Ureter (tissue), 1 donor: ENCODE data around the gene C2CD4C. TPM values are rescaled to one million over a fixed set of nuclear protein-coding genes. Genes with fewer than 3 reads are reported as not detected.
"Not testable (repeated sequence)": the region's sequence is repeated elsewhere in the genome, so short reads cannot be mapped to it uniquely, and the experiment has no call there.

Experiments used
- DNase-seq: peaks from one replicate; pipeline ENCODE4 v3.0.0-alpha.2; 2020; ENCODE audit warnings: low spot score
- total RNA-seq: library from RNA; stranded (reverse); gene quantifications from one replicate; pipeline ENCODE4 v1.2.4, GENCODE V29; 2023
- donor health status: DM: yes; HTN: yes; CAD: no.

Gene C2CD4C
- total RNA-seq, 1 donor from 2014 or later: 1.1 TPM

DNA sequence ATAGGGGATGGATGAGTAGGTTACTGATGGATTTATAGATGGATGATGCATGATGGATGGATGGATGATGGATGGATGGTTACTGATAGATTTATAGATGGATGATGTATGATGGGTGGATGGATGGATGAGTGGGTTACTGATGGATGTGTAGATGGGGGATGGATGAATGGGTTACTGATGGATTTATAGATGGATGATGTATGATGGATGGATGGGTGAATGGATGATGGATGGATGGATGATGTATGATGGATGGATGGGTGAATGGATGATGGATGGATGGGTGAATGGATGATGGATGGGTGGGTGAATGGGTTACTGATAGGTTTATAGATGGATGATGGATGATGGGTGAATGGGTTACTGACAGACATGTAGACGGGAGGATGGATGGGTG, 6.3 kb upstream of the C2CD4C start:
- no peak for DNase-seq

GRCh38 chr19:413756-414420, 4.9 kb upstream of the C2CD4C start:
- no peak for DNase-seq

- no peak for DNase-seq
These were observed 3.7 kb upstream of the C2CD4C start for GRCh38 chr19:412356-413355.

DNA sequence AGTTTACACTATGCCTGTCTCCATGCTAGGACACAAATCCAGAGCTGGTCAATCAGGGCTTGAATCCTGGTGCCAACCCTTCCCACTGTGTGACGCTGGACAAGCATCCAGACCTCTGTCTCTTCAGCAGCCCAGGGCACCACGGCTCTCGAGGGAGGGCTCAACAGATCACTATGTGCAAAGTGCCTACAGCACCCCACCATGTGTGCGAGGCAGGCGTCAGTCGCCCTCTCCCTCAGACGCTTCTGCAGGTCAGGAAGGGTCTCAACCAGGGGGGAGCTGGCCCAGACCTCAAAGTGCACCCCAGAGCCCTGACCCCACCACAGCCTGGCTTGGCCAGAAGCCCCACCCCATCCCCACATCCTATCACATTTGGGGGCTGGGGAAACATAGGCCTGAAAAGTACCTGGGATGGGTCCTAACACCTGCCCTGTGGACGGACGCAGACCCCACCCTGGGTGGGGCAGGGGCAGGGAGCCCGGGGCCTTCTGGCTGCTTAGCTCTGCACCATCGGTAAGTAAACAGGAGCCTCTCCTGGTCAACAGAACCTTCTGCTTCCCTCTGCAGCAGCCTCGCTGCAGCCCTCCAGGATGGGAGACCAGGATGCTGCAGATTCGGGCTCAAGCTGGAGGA, 2.9 kb upstream of the C2CD4C start:
- DNase-seq: no peak

- DNase-seq: not testable (repeated sequence)
These were observed 2.3 kb upstream of the C2CD4C start for GRCh38 chr19:411121-411722.

DNA sequence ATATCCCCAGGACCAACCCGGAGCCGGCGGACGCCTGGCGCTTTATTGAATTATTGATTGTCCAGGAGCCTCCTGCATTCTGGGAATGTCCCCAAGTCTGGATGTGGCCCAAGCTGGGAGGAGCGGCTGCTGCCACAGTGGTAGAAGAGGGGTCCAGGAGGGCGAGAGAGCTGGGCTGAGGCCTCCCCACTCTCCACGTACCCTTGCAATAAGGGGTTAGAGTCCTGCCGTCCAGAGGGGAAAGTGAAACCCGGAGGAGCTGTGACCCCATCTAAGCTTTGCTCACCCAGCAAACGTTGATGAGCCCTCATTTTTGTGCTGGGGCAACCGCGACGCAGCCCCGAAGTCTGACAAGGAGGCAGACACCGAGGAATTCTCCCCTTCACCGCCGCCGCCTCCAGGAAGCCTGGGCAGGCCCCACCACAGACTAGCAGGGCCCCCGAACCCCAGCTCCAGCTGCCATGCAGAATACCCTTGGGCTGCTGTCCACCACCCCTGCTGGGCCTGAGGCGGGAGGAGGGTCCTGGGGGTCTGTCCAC, 1.4 kb upstream of the C2CD4C start:
- DNase-seq: no peak

DNA sequence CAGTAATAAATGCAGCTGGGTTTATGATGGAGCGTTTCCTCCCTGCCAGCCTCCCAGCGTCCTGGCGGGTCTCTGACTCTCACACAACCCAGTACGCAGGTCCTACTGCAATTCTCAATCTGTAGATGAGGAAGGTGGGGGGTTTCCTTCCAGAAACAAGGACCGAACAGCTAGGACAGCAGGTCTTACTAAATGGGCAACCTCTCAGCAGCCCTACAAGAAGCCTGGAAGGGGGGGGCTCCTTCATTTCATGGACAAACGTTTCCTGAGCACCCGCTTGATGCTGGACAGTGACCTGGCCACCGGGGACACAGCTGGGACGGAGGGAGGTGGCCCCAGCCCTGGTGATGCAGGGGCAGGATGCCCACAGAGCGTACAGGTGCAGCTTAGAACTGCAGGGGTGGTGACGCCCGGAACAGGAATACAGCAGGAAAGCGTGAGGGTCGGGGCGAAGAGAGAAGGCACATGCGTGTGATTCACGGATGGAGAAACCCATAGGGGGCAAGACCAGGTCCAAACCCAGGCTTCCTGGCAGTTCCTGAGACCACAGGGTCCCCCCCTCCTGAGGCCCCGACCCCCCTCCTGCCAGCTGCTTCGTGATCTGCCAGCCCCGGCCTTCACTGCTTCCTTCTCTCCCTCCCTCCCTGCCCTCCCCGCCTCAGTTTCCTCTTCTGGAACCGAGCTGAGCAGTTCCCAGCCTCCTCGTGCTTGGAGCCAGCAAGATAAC, 732 bp upstream of the C2CD4C start:
- DNase-seq: no peak

GRCh38 chr19:408441-408901, 476 bp downstream of the C2CD4C start:
- no peak for DNase-seq

DNA sequence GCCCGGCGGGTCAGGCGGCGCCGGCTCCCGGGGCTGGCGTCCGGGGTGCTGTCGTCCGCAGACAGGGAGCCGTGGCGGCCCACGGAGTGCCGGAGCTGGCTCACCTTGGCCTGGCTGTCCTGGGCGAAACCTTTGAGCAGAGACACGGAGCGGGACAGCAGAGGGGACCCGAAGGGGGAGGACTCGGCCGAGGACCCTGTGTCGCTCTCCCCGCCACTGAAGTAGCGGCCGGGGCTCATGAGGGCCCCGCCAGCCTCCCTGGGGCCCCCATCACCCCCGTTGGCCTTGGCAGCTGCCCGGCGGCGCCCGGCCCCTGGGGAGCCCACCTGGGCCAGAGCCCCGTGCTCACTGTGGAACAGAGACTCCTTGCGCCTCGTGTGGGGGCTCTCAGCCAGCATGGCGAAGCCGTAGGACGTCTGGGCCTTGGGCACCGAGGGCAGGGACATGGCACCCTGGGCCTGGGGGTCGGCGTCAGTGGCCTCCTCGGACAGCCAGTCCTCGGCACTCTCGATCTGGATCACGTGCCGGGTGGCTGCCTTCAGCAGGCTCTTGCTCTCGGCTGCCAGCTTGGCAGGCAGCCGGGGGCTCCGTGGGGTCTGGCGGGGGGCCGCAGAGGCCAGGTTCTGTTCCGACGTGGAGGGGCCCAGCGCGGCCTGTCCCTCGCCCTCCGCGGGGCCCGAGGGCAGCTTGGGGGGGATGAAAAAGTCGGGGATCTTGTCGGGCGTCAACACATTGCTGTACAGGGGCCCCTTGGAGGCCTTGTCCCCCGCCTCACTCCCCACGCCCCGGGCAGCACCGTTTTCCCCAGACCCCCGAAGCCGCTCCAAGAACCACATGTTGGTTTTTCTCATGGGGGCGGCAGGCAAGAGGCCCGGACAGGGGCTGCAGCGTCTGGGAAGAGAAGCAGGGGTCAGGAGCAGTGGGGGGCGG, 1.2 kb downstream of the C2CD4C start:
- DNase-seq: no peak

- DNase-seq: no peak
These were observed 1.9 kb downstream of the C2CD4C start for GRCh38 chr19:406971-407510.

DNA sequence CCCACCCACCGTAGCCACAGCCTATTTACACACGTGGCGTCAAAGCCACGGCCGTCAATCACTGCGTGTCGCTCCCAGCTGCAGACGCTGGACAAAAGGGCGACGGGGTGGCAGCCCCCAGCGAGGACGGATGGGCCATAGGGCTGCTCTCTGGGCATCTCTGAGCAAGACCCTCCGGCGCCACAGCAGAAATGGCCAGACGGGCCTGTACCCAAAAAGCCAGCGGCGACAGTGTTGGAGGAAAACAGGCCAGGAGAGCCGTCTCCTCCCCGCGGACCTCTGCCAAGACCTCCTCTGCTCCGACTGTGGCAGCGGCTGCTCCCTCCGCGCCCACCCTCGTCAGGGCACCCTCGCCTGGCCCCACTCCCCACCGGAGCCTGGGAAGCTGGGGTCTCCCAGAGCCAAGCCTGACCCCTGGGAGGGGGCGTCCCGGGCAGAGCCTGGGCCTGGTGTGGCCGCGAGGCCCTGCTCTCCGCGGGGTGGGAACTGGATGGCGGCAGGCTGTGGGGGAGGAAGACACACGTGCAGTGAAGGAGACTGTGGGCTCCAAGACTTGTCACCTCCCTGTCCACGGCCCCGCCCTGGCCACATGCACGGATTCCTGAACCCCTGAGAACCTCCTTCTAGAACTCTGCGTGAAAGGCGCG, 2.7 kb downstream of the C2CD4C start:
- no peak for DNase-seq

DNA sequence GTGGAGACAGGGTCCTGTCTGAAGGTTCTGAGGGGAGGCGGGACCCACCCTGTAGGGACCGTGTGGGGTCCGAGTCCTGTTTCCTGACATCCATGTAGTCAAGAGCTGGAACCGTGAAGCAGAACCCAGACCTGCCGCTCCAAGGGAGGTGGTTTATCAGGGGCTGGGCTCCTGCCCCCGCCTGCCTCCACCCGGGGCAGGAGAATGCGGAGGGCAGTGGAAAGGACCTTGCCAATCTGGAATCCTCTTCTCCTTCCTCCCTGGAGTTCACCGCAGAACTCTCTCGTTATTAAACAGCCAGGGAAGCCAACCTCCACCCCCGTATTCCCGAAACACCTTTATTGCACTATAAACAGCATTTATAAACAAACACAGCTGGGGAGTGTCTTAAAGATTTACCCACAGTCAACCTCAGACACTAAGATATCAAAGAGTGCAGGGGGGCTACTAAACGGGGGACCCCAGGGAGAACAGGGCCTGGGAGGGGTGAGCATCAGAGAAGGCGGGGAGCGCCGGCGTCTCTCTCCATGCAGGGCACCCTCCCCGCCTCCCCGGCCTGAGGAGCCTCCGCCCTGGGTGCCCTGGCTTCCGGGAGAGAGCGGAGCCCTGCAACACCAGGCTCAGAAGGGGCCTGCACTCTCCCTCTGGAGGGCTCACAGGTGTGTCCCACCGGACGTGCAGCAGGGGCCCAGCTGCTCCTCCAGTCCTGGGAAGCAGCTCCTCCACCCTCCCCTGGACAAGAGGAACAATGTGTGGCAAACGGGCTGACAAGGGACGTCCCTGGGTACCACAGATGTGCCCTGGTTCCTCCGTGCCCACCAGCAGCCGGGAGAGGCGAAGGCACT, 3.6 kb downstream of the C2CD4C start:
- DNase-seq: no peak

DNA sequence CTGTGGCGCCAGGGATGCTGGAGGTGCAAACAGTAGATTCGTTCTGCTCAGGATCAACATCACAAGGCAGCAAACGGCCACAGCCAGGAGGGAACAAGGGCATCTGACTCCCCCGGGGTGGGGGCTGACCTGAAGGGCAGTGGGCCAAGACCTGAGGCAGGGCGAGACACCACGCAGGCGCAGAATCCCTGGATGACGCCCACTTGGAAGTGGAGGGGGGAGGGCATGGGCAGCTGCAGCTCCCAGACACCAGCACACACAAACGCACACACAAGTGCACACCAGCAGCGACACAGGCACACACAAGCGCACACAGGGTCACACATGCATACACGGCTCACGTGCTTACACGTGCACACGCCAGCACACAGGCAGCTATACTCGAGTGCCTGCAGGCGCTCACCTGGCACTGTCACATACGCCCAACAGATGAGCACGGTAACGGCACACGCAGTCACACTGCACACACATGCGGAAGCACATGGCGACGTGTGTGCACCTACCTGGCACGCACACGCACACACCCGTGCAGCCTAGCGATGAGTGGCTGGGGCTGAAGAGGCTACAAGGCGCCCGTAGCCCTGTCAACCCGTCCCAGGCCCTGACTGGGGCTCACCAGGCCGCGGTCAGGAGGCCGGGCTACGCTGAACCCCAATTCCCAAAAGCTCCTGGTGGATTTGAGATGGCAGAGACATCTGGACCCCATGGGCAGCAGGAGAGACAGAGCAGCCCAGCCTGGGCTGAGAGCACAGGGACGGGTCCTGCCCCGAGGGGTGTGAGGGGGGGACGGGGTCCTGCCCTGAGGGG, 5.5 kb downstream of the C2CD4C start:
- DNase-seq: no peak

- no peak for DNase-seq
These were observed 6.2 kb downstream of the C2CD4C start for GRCh38 chr19:402786-403185.

GRCh38 chr19:401866-402511, 7.0 kb downstream of the C2CD4C start:
- DNase-seq: no peak

DNA sequence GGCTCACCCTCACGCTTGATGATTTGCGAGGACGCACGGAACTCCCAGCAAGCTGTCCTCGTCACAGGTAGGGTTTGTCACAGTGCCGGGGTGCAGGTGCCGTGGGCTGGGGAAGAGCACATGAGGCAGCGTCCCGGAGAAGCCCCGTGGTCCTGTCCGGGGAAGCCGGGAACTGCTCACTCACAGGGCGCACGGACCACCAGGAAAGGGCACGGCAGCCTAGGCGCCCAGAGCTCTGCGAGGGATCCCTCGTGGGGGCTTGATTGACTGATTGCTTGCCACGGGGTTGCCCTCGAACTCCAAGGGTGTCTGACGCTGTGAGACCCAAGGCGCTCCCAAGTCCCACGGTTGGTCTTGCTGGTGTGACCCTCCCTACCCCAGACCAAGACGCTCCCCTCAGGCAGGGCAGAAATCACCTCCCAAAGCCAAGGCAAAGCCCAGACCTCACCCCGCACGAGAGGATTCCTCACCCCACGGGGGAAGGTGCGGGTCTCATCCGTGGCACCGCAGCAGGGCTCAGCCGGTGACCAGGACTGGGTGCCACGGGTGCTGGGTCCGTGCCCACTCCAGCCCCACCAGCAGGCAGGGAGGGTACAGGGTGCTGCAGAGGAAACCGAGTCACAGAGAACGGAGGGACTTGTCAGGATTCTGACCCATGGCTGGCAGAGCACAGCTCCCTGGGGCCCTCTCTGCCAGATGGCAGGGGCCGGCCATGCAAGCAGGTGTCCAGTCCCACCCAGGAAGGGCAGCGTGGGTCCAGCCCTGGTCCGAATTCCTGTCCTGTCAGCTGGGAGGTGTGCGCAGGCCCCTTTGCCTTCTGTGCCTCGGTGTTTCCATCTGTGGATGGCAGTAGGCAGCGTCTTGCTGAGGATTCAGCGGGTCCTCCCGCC, 7.7 kb downstream of the C2CD4C start:
- DNase-seq: no peak
